Heart left ventricle (tissue), 16 donors: ENCODE data around the gene KRTAP10-6. TPM values are rescaled to one million over a fixed set of nuclear protein-coding genes. Genes with fewer than 3 reads are reported as not detected.
A peak's percentile ranks its signal among the peaks of the same experiment; 100 is the strongest.

Experiments used
- ATAC-seq, 4 donors: fragments of 200-7000 bp; cut with Tn5 transposase; one replicate each; pipeline ENCODE4 v1.9.1; 2020 to 2022; ENCODE audit warnings: moderate library complexity in 4 of 4, mild to moderate bottlenecking in 3 of 4, moderate number of reproducible peaks in 1 of 4
- DNase-seq, 5 donors: peaks; one replicate each; pipeline ENCODE4 v3.0.0-alpha.2; 2020
- H3K27ac ChIP-seq, 12 donors: fragments of 200-600 bp; sonication (generic) in 4 of 12; one replicate each; pipeline versions ENCODE4 v1.5.0 to v1.8.0; 2016 to 2022; ENCODE audit warnings: mild to moderate bottlenecking in 2 of 12
- H3K27me3 ChIP-seq, 9 donors: fragments of 200-600 bp; sonication (generic) in 2 of 9; one replicate each; pipeline versions ENCODE4 v1.5.1 to v1.8.0; 2016 to 2022; ENCODE audit warnings: mild to moderate bottlenecking in 3 of 9
- H3K36me3 ChIP-seq, 9 donors: fragments of 200-600 bp; sonication (generic) in 2 of 9; one replicate each; pipeline versions ENCODE4 v1.5.0 to v1.8.0; 2018 to 2022; ENCODE audit warnings: mild to moderate bottlenecking in 2 of 9
- H3K4me1 ChIP-seq, 12 donors: fragments of 200-600 bp; sonication (generic) in 4 of 12; one replicate each; pipeline versions ENCODE4 v1.5.0 to v1.8.0; 2016 to 2022; ENCODE audit warnings: mild to moderate bottlenecking in 3 of 12
- H3K4me3 ChIP-seq, 12 donors: fragments of 200-600 bp; sonication (generic) in 4 of 12; one replicate each; pipeline versions ENCODE4 v1.5.0 to v1.8.0; 2017 to 2022; ENCODE audit warnings: mild to moderate bottlenecking in 9 of 12, moderate library complexity in 4 of 12
- H3K9me3 ChIP-seq, 12 donors: fragments of 200-600 bp; sonication (generic) in 4 of 12; one replicate each; pipeline versions ENCODE4 v1.5.0 to v1.8.0; 2016 to 2022; ENCODE audit warnings: mild to moderate bottlenecking in 1 of 12
- CTCF ChIP-seq, 12 donors: fragments of 200-600 bp; sonication (generic) in 4 of 12; IDR thresholded peaks; one replicate each; pipeline versions ENCODE4 v1.5.0 to v1.8.0; 2018 to 2022; ENCODE audit warnings: antibody characterized with exemption in 12 of 12, mild to moderate bottlenecking in 5 of 12
- POLR2A ChIP-seq, 2 donors: fragments of 450-650 bp; IDR thresholded peaks; one replicate each; pipeline ENCODE4 v1.6.1; 2017; ENCODE audit warnings: antibody characterized with exemption in 2 of 2, mild to moderate bottlenecking in 2 of 2, moderate library complexity in 2 of 2
- WGBS, 4 donors: extraction: QIAGEN DNeasy Blood & Tissue Kit in 2 of 4; methylation state at CpG; one replicate each; pipeline versions ENCODE4 v1.1.5 to v1.1.7; 2013 to 2018; 5-methylcytosine and 5-hydroxymethylcytosine counted together
- intact Hi-C, 10 donors: fragments of 100-400 bp; cut with DNase I; formaldehyde crosslinking; loops; one replicate each; pipeline versions ENCODE4 v1.11.1 to v1.14.2; 2022
- polyA plus RNA-seq, 2 donors: library from polyadenylated mRNA; stranded (reverse); fragments of 200-250 nt; gene quantifications; one replicate each; pipeline ENCODE4 v1.2.3, GENCODE V29; 2013
- total RNA-seq, 9 donors: library from RNA; depleted of rRNA in 2 of 9; stranded (reverse); fragments of >200 nt in 2 of 9; fragmentation: NEBNext Ultra II Directional in 3 of 9; extraction: Animal tissue kit (Norgen Biotek cat#: 25700) in 3 of 9; gene quantifications; one replicate each; pipeline versions ENCODE4 v1.1.0 to v1.2.4, GENCODE V29; 2016 to 2023
- donor health status: ischemic (EF 13 %, LVEDD 7.1; RV severe dilation, severe dysfunction).
- donor health status: healthy with polysubstance abuse.
- donor health status: DM: no; HTN: yes; CAD: no.
- donor health status: DM: no; HTN: no; CAD: no.
- donor health status: ischemic (EF 25% LVEDD 6.9; RV normal size, moderate dysfunction).
- donor health status: ischemic (EF 25% LVEDD 5.7; RV mildly dilated, moderate dysfunction).
- donor health status: healthy.
- donor health status: DM: yes; HTN: yes; CAD: no.
- donor health status: ischemic (EF 35%, LVEDD 5.7; RV mildly dilated, moderate dysfunction).
- donor health status: nonischemic (EF 11% LVEDD 7.7; RV severe dilation, severe dysfunction).
- donor health status: DM: yes; HTN: yes; CAD: no.
- donor health status: PGD.
- donor health status: ischemic (EF 29% LVEDD 5.4; RV normal size, mild dysfunction).
- donor health status: nonischemic (EF 23%, LVEDD 6.1; RV moderate dilation, normal function).

The KRTAP10-6 gene
- total and polyA plus RNA-seq, 11 donors = not detected

- ATAC-seq (no peak), DNase-seq (no peak)
- Histone ChIP-seq H3K27ac (no peak overlapping the region), H3K36me3 (no peaks in the 10 kb centered on the region), H3K4me1 (no peaks in the 10 kb centered on the region), H3K27me3 (peaks cover 0 to 40% (median 9%) of the 10 kb centered on the region in 9 donors), H3K4me3 (no peak overlapping the region), H3K9me3 (peaks cover 0 to 19% (median 0%) of the 10 kb centered on the region in 12 donors)
- intact Hi-C loops = no loop called here
- 75 to 83% (median 78%) methylated on average over 9 of the region's 9 CpGs for WGBS, 4 donors
- TF ChIP-seq POLR2A (IDR thresholded peaks at IDR 0.05) (no peak), CTCF (IDR thresholded peaks at IDR 0.05) (no peak)
Observed at GRCh38 chr21:44556879-44557278, 35.4 kb downstream of the KRTAP10-6 start.

GRCh38 chr21:44555200-44555875 is 37.0 kb downstream of the KRTAP10-6 start:
- ATAC-seq (no peak), DNase-seq (peak in 1 of 5 donors; percentile 5)
- TF ChIP-seq POLR2A (IDR thresholded peaks at IDR 0.05) = no peak
- no peak for TF ChIP-seq CTCF (IDR thresholded peaks at IDR 0.05)
- peaks cover 0 to 44% (median 9%) of the 10 kb centered on the region in 9 donors for H3K27me3 ChIP-seq
- peaks cover 0 to 11% (median 0%) of the 10 kb centered on the region in 12 donors for H3K9me3 ChIP-seq
- no peaks in the 10 kb centered on the region for H3K4me1 ChIP-seq
- no peak overlapping the region for H3K27ac ChIP-seq
- WGBS, 4 donors = 75 to 81% (median 79%) methylated on average over 13 of the region's 13 CpGs
- intact Hi-C loops = no loop called here
- no peaks in the 10 kb centered on the region for H3K36me3 ChIP-seq
- H3K4me3 ChIP-seq = no peak overlapping the region

DNA sequence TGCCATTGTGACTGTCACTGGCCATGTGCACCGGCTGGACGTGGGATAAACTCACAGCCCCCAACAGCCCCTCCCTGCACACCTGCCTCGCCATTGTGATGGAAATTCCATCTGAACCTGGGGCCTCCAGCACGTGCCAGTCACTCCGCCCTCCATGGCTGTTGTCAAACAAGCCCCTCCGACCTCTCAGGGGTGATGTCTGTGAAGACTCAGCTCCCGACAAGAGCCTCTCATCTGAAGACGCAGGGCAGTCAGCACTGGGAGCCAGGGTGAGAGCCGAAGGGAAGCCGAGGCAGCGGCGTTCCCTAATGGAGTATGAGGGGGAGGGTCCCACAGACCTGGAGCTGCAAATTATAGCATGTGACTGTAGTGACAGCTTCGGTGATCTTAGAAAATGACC is 39.6 kb downstream of the KRTAP10-6 start:
- no peak for TF ChIP-seq CTCF (IDR thresholded peaks at IDR 0.05)
- TF ChIP-seq POLR2A (IDR thresholded peaks at IDR 0.05) = no peak
- DNase-seq (peak in 1 of 5 donors; percentile 8), ATAC-seq (no peak)
- intact Hi-C loops = no loop called here
- no peak overlapping the region for H3K4me3 ChIP-seq
- no peaks in the 10 kb centered on the region for H3K36me3 ChIP-seq
- H3K9me3 ChIP-seq = peaks cover 0 to 5% (median 0%) of the 10 kb centered on the region in 12 donors
- peaks cover 0 to 60% (median 10%) of the 10 kb centered on the region in 9 donors for H3K27me3 ChIP-seq
- WGBS, 4 donors = 61 to 69% (median 68%) methylated on average over 13 of the region's 13 CpGs
- H3K4me1 ChIP-seq = no peaks in the 10 kb centered on the region
- H3K27ac ChIP-seq = no peak overlapping the region

DNA sequence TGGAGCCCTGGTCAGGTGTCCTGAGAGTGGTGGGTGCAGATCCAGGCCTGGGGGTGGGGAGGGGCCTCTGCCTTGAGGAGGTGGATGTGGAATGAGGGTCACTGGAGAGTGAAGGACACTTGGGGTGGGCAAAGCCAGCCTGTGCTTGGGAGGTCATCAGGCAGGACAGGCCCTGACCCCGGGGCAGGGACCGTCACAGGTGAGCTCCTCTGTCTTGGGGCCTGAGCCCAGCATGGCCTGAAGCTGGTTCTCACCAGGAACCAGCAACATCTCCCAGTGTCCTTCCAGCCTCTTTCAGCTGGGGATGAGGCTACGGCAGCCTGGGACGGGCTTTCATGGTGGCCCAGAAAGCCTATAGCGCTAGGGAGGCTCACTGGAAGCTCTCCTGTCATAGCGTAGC is 40.2 kb downstream of the KRTAP10-6 start:
- ATAC-seq (no peak), DNase-seq (peak in 2 of 5 donors; percentile 8 to 15)
- Histone ChIP-seq H3K4me3 (no peak overlapping the region), H3K36me3 (no peaks in the 10 kb centered on the region), H3K27ac (no peak overlapping the region), H3K27me3 (peaks cover 0 to 56% (median 10%) of the 10 kb centered on the region in 9 donors), H3K9me3 (peaks cover 0 to 9% (median 0%) of the 10 kb centered on the region in 12 donors), H3K4me1 (no peaks in the 10 kb centered on the region)
- intact Hi-C loops = no loop called here
- TF ChIP-seq CTCF (IDR thresholded peaks at IDR 0.05) = no peak
- no peak for TF ChIP-seq POLR2A (IDR thresholded peaks at IDR 0.05)
- 86 to 95% (median 90%) methylated on average over 5 to 6 of the region's 6 CpGs for WGBS, 4 donors
